HG03521 (cell line): ENCODE measurements around the gene TANC1.
A peak's percentile ranks its signal among the peaks of the same experiment; 100 is the strongest.

Experiments used
- ATAC-seq: cut with Tn5 transposase; IDR thresholded peaks from one replicate; pipeline ENCODE4 v1.9.1; 2021; ENCODE audit warnings: mild to moderate bottlenecking, moderate library complexity; ENCODE audit not compliant: unreplicated experiment

Gene TANC1

DNA sequence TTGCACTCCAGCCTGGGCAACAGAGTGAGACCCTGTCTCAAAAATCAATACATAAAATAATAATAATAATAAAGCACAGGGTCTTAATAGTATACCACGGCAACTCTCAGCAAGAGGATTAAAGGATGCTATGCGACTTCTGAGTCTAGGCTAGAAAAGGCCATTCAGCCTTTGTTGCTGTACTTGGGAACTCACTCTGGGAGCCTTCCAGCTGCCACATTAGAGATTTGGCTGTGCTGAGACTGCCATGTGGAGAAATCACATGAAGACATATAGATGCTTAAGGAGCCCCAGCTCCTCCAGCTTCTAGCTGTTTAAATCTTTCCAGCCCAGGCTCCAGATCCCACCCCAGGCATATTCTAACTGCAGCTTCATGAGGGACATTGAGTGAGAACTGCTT is 8.2 kb upstream of the TANC1 start:
- ATAC-seq, result no peak

DNA sequence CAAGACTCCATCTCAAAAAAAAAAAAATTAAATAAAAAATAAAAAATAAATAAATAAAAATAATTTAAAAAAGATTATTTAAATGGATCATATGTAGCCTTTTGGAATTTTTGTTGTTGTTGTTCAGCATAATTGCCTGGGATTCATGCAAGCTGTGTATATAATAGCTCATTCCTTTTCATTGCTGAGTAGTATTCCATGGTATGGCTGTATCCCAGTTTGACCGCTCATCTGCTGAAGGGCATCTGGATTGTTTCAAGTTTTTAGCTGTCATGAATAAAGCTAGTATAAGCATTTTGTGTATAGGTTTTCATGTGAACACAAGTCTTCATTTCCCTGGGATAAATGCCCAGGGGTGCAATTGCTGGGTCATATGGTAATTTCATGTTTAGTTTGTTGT is 6.4 kb upstream of the TANC1 start:
- no peak for ATAC-seq

DNA sequence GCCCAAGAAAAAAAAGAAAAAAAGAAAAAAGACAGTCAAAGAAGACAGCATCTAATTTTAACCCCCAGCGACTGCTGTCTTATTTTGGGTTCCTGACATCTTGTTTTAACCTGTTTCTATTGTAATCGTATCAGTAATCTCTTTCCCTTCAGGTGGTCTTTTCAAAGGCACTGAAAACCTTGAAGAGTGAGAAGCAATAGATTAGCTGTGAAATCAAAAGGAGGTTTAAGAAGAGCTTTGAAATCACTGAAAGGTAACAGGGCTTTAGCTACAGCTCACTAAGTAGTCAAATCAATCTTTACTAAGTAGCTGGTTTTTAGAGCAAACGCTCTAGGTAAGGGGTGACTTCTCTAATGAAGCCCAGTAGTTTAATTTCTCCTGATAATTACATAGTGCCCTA is 5.4 kb upstream of the TANC1 start:
- no peak for ATAC-seq

DNA sequence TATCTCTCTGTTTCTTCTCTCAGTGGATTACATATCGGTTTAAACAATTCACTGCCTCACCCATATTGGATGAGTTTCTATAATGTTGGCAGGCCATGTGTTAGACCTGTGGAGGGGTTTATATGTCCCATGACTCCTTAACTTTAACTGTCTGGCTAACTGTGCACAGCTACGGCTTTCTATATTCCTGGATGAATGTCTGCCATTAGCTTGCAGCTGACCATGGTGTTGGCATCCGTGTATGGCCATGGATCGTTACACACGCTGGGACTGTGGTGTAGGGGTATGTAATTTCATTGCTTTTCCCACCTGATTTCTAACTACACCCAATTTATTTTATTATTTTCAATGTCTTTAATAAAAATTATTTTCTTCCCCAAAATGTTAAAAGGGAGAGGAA is 3.3 kb upstream of the TANC1 start:
- no peak for ATAC-seq

DNA sequence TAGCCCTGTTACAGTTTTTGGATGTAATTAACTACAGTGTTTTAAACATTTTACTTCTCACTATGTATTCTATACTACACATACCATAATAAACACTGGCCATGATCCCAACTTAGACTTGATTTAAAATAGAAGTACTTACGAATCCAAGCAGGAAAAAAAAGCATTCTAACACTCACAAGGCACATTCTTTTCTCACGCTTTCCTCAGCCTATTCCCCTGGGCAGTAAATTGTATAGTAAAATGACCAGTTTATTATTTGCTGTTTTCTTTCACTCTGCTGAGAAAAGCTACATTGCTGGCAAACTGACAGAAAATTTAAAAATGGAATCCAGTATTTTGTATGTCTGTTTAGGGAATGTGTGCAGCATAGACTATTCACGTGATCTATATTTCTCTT is 2.8 kb upstream of the TANC1 start:
- ATAC-seq, result no peak

DNA sequence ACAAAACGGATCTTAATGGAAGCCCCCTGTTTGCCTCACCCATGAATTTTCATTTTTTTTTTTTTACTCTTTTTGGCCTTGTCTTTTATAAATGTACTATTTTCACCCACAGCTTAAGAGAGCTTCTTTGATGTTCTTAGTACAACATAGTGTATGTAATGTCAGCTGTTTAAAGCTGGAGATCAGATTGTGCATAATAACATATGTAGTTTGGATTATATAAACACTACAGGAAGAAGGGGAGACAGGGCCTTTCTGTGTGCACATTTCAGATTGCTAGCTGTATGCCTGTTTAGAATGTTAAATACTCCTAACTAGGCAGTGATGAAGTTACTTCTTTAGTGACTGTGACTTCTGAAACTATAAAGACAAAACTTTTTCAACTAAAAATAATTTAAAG is 2.1 kb upstream of the TANC1 start:
- ATAC-seq, result no peak

DNA sequence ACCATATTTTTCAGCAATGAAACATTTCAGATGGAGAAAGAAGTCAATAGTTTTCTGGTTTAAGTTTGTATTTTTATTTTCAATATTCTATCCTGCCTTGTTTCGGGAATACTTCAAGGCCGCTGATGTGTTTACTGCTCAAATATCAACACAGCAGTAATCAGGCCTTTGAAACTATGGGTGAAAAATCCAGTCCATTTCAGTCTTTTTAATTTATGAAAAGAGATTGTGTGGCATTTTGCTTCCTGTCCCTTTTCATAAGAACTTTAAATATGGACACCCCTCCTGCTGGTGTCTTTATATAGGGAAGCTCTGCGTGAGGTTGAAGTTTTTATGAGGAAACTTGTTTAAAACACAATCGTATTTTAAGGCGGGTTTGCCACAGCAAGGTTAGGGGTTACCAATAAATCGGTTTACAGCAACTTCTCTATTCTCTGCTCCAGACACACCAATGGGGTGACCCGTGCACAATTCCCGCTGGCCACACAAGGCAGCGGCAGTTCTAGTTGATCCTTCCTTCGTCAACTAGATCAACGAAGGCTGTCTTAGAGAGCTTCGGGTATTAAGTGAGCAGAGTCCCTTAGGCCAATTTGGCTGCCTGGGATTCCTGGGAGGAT is 1.2 kb upstream of the TANC1 start:
- no peak for ATAC-seq

DNA sequence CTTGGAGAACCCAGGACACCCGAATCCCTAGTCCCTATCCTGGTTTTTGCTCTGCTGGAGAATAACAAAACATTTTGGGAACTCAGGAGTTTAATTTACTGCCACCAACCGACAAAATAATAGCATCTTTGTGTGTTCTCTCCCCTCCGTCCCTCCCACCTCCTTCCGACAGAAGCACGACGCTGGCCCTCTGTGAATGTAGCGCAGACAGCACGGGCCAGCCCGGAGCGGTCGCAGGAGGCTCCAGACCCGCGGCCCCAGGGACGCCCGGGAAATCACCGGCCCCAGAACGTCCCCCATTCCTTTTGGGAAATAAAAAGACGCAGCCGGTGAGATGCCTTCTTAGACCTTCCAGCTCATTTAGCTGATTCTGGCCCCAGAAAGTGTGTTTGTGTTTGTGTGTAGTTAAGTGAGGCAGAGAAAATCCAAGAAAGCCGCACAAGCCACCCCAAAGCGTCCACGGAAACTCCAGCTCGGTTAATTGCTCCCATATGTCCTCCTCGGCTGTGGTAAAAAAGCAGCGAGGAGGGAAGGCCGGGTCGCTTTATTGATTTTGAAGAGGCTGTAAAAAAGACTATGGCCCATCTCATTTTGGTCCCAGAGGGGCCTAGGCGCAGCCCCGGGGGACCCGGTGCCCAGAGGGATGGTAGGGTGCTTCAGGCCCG is 577 bp upstream of the TANC1 start:
- no peak for ATAC-seq

DNA sequence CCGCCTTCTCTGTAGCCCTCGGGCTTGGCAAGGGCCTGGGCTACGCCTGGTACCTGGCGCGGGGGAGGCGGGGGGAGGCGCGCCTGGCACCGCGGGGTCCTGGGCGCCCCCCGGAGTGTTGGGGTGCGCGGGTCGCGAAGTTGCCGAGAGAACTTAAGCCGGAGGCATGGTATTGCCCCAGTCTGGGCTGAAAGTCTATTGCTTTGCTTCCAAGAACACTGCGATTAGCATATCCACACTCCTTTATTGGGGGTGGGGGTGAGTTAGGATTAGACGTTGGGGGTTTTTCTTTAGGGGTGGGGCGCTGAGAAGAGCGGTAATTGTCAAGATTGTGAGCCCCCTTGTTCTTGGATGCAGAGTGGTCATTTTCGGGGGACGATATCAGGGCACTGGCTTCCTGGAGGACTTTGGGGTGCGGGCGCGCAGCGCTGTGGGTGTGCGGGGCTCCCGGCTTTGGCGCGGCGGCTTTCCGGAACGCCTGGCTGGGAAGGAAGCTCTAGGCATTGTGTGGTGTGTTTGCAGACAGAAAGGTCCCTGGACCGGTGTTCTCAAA is 798 bp downstream of the TANC1 start:
- ATAC-seq, result peak; percentile 3

DNA sequence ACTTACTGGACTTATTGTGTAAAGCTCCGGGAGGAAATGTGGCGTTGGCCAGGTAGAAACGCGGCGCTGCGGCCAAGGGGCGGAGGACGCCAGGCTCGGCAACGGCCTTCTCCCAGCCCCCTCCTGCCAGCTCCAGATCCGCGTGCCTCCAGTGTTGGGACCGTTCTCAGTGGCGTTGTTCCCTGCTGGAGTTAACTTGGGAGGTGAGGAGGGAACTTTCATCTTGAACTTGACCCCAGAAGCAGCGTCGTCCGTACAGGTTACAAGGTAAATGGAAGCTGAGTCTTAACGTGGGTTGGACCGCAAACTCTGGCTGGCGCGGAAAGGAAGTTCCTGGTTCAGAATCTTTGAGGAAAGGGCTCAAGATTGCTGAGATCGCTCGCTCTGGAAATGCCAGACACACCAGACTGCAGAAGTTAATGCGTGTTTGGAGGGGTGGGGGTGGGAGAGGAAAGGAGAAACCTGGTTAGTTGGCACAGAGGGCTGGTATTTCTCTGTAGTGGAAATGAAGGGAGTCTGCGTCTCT is 1.3 kb downstream of the TANC1 start:
- no peak for ATAC-seq

DNA sequence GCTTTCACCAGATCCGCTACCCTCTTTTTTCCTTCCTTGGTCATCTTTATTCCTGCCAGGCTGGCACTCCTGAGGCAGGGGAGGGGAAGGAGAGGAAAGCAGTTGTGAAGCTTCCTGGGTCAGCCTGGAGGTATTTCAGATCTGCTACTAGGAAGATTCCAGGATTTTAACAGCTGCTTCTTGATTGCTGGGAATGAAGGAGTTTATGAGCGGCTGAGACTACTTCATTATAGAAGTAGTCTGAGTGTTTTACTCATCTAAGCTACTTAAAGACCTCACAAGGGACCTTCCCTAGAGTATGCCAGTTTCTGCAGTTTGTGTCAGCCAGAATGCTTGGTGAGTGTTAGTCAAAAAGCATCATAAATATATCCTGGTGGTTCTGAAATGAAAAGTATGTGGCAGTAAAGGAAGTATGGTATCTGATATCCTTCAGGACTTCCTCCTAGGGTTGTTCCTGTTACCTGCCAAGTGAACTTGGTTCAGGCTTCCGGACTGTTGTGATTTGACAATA is 1.9 kb downstream of the TANC1 start:
- no peak for ATAC-seq

DNA sequence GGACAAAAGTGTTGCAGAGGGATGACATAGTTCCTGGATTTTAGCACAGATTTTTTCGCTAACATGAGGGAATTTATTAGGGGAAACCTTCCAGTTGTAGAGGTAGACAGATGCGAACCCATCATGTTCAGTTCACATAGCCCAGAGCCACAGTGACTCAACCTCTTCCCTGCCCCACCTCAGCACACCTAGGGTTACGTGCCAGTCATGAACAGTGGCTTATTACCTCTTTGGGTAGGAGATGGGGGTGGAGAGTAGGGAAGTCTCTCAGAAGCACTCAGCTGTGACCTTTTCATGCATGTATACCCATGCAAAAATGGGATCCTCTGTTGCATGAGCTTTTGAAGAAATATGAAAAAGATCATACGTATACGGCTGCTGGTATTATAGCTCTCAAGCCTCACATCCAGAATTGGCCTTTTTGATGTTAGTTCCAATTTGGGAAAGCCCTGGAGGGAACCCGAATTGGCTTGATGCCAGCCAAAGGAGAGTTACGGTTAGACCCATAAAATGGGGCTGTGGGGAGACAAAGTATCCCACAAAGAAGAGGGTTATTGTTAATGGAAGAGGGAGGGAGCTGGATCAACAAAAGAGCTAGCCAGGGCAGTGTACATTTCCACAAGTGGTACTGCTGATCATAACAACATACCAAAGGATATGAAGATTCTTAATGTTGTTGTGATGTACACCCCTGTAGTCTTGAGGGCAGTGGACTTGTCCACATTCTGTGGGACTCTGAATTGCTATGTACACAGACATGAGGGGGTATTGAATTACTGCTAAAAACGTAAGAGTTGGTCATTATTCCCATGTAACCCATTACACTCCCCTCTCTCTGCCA is 4.9 kb downstream of the TANC1 start:
- no peak for ATAC-seq

DNA sequence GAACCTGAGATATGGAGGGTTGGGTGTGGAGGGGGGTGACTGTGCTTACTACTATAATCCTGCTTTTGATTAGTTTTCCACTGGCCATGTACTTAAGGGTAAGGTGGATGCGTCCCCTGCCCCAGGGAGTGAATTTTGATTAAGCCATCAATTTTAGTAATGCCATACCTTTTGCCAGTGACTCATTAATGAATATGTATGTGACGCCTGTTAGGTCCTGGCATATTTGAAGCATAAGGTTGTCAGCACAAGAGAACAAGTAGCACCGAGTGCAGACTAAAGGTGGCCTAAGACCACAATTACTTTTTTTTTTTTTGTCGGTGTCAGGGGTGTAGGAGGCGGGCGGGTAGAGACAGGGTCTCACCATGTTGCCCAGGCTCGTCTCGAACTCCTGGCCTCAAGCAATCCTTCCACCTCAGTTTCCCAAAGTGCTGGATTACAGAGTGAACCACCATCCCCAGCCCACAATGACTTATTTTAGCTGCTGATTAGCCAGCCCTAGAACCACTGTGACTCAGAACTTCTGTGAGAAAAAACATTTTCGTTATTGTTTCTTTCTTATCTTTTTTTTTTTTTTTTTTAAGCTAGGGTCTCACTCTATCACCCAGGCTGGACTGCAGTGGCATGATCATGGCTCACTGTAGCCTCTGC is 7.0 kb downstream of the TANC1 start:
- ATAC-seq, result no peak

DNA sequence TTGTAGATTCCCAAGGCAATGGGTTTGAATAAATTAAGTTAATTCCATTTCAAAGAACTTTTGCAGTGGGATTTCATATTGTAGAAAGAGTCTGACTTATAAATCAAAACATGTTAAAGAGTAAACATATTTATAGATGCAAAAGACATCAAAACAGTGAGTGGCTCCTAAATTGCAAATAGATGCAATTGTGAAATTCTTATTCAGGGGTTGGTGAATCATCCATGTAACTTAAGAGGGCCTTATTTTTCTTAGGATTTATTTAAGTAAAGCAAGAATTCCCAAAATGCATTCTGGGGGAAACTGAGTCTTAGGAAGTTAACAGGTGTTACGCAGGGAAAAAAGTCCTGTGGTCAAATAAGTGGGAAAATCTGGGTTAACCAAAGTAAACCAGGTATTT is 11.3 kb downstream of the TANC1 start:
- no peak for ATAC-seq

DNA sequence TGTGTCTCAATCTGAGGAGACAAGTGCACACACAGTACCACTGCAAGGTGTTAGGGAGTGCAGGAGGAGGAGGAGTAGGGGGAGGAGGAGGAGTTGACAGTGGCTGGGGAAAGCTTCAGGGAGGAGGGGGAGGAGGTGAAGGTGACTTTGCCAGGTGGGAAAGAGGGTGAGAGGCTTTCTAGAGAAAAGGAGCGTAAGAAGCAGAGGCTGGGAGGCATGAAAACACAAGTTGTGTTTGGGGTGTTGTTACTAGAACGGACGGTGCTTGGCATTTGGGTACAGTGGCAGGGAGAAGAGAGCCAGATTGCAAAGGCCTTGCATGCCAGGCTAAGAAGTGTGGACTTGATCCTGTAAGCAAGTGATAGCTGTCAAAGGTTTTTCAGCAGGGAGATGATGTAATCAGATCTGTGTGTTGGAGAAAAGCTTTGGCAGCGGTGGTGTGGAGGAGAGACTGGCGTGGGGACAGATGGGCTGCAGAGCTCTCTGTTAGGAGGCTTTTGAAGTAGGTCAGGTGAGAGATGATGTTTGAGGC is 16.2 kb downstream of the TANC1 start:
- no peak for ATAC-seq

DNA sequence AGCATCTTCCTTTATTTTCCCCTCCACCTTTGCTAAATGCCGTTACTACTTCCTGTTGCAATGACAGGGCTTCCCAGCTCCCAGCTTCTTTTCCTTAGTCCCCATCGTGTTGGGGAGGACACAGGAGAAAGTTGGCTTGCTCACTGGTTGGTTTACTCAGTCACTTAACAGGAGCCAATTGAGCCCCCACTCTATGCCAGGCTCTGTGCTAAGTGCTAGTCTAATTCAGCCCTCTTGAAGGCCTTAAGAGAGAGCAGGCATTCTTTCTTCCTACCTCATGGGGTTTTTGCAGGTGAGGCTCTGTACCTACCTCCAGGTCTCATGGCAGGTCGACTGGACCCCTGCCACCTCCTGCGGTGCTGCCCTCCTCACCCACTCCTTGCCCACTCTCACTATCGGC is 20.1 kb downstream of the TANC1 start:
- no peak for ATAC-seq

DNA sequence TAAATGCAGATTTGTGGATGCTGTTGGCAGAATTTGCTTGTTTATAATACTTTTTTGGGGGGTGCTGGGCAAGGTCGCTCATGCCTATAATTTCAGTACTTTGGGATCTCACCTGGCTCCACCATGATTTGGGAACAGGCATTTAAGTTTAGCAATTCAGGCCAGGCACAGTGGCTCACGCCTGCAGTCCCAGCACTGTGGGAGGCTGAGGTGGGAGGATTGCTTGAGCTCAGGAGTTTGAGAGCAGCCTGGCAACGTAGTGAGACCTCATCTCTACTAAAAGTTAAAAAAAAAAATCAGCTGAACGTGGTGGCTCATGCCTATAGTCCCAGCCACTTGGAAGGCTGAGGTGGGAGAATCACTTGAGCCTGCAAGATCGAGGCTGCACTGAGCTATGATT is 20.7 kb downstream of the TANC1 start:
- no peak for ATAC-seq

DNA sequence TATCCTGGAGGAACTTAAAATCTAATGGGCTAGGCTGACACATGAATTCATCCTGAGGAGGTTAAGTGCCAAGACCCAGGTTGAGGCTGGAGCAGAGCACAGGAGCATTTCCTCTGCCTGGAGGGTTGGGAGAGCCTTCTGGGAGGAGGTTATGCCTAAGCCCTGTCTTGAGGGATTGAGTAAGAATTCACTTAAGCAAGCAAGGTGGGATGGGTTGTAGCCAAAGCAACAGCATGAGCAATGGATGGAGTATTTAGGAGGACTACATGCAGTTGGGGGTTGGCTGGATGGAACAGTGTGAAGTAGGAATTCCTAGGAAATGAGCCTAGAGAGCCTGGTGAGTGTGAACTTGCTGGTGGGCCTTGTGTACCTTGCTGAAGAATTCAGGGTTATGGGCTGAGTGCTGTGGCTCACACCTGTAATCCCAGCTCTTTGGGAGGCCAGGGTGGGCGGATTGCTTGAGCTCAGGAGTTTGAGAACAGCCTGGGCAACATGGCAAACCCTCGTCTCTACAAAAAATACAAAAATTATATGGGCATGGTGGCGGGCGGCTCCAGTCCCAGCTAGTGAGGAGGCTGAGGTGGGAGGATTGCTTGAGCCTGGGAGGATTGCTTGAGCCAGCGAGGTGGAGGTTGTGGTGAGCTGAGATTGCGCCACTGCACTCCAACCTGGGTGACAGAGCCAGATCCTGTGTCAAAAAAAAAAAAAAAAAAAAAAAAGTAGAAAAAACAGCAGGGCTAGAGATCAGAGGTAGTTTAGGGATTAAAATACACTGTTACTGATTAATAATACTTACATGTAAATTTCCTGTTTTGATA is 22.2 kb downstream of the TANC1 start:
- ATAC-seq, result no peak

DNA sequence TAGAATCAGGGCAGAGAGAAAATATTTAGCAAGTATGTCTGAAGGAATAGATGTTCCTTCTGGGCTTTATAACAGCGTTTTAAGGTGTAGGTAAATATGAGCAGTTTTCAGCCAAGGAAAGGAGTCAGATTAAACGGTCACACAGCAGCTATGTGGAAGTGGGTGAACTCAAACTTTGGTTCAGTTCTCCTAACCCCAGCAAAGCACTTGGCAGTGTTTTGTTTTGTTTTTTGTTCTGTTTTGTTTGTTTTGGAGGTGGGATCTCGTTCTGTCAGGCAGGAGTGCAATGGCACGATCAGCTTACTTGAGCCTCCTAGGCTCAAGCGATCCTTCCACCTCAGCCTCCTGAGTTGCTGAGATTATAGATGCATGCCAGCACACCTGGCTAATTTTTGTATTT is 24.6 kb downstream of the TANC1 start:
- no peak for ATAC-seq
